ENCODE measurements around the gene TSPO.

DNA sequence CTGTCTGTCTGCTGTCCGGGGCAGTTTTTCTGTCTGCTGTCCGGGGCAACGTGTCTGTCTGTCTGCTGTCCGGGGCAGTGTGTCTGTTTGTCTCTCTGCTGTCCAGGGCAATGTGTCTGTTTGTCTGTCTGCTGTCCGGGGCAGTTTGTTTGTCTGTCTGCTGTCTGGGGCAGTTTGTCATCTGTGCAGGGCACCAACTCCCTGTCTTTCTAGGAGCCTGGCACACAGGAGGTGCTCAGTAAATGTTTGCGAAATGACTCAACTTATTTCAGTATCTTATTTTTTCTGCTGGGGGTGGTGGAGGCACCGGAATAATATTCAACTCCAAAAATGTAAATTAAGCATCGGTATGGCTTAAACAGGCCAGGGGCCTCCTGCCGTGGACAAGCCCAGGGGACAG lies 47.6 kb downstream of the TSPO start:
- TF ChIP-seq EZH2phosphoT487 (IDR thresholded peaks at IDR 0.05), result no peak
- TF ChIP-seq, protein P1, sequence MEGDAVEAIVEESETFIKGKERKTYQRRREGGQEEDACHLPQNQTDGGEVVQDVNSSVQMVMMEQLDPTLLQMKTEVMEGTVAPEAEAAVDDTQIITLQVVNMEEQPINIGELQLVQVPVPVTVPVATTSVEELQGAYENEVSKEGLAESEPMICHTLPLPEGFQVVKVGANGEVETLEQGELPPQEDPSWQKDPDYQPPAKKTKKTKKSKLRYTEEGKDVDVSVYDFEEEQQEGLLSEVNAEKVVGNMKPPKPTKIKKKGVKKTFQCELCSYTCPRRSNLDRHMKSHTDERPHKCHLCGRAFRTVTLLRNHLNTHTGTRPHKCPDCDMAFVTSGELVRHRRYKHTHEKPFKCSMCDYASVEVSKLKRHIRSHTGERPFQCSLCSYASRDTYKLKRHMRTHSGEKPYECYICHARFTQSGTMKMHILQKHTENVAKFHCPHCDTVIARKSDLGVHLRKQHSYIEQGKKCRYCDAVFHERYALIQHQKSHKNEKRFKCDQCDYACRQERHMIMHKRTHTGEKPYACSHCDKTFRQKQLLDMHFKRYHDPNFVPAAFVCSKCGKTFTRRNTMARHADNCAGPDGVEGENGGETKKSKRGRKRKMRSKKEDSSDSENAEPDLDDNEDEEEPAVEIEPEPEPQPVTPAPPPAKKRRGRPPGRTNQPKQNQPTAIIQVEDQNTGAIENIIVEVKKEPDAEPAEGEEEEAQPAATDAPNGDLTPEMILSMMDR (IDR thresholded peaks at IDR 0.05), result no peak
